Tibial nerve (tissue), 4 donors: Measurements from ENCODE around the gene EMILIN1. TPM values are rescaled to one million over a fixed set of nuclear protein-coding genes. Genes with fewer than 3 reads are reported as not detected.

ENCODE experiments used
- DNase-seq, 2 donors: peaks; one replicate each; pipeline ENCODE4 v3.0.0-alpha.2; 2019; ENCODE audit warnings: low spot score in 2 of 2
- H3K27ac ChIP-seq, 4 donors: fragments of 200-600 bp; sonication (generic) in 3 of 4; one replicate each; pipeline ENCODE4 v1.5.1; 2017 to 2019; ENCODE audit warnings: mild to moderate bottlenecking in 1 of 4
- H3K27me3 ChIP-seq, 2 donors: fragments of 200-600 bp; sonication (generic) in 1 of 2; one replicate each; pipeline versions ENCODE4 v1.5.1 to v1.6.0; 2017 to 2019
- H3K36me3 ChIP-seq, 3 donors: fragments of 200-600 bp; sonication (generic); one replicate each; pipeline ENCODE4 v1.5.1; 2018 to 2019
- H3K4me1 ChIP-seq, 4 donors: fragments of 200-600 bp; sonication (generic) in 3 of 4; one replicate each; pipeline ENCODE4 v1.5.1; 2017 to 2019
- H3K4me3 ChIP-seq, 4 donors: fragments of 200-600 bp; sonication (generic) in 3 of 4; one replicate each; pipeline ENCODE4 v1.5.1; 2017 to 2019; ENCODE audit warnings: mild to moderate bottlenecking in 1 of 4, moderate library complexity in 1 of 4
- H3K9me3 ChIP-seq, 4 donors: fragments of 200-600 bp; sonication (generic) in 3 of 4; one replicate each; pipeline ENCODE4 v1.5.1; 2017 to 2019
- CTCF ChIP-seq, 5 experiments: fragments of 200-600 bp in 3 of 5; fragments of 450-650 bp in 2 of 5; sonication (generic) in 3 of 5; IDR thresholded peaks; one replicate each; pipeline ENCODE4 v1.5.1; 2016 to 2019; ENCODE audit warnings: antibody characterized with exemption in 5 of 5, mild to moderate bottlenecking in 3 of 5, moderate library complexity in 2 of 5
- EP300 ChIP-seq, 2 donors: sonication (generic); formaldehyde crosslinking; IDR thresholded peaks; one replicate each; pipeline ENCODE4 v1.6.1; 2017; ENCODE audit warnings: antibody characterized with exemption in 2 of 2, mild to moderate bottlenecking in 1 of 2
- POLR2A ChIP-seq, 2 donors: fragments of 450-650 bp; IDR thresholded peaks; one replicate each; pipeline ENCODE4 v1.6.1; 2017; ENCODE audit warnings: antibody characterized with exemption in 2 of 2, mild to moderate bottlenecking in 2 of 2, moderate library complexity in 2 of 2
- WGBS, 2 donors: methylation state at CpG; one replicate each; pipeline ENCODE4 v1.1.5; 2018; 5-methylcytosine and 5-hydroxymethylcytosine counted together
- total RNA-seq, 4 donors: library from RNA; depleted of rRNA; stranded (reverse); fragments of >200 nt; gene quantifications; one replicate each; pipeline ENCODE4 v1.1.0, GENCODE V29; 2016

EMILIN1 gene
- total RNA-seq, 4 donors from 2014 or later, result 56.6 to 95.1 (median 70.1) TPM

- no peaks in the 10 kb centered on the region for H3K27me3 ChIP-seq
- DNase-seq, result no peak
- no peaks in the 10 kb centered on the region for H3K9me3 ChIP-seq
- TF ChIP-seq CTCF (IDR thresholded peaks at IDR 0.05) (no peak), POLR2A (IDR thresholded peaks at IDR 0.05) (no peak), EP300 (IDR thresholded peaks at IDR 0.05) (no peak)
- WGBS, 2 donors, result 88 to 90% methylated on average over 14 of the region's 14 CpGs
- H3K27ac ChIP-seq, result no peak overlapping the region
- peaks cover 0 to 5% (median 0%) of the 10 kb centered on the region in 3 donors for H3K36me3 ChIP-seq
- peak overlapping the region in 1 of 4 donors; percentile 2 for H3K4me3 ChIP-seq
- H3K4me1 ChIP-seq, result peaks cover 0 to 22% (median 14%) of the 10 kb centered on the region in 4 donors
These were observed 10.9 kb downstream of the EMILIN1 start for GRCh38 chr2:27089111-27089954.

- H3K36me3 ChIP-seq, result peaks cover 0 to 5% (median 0%) of the 10 kb centered on the region in 3 donors
- 65 to 71% methylated on average over 21 to 22 of the region's 25 CpGs for WGBS, 2 donors
- no peaks in the 10 kb centered on the region for H3K9me3 ChIP-seq
- H3K4me3 ChIP-seq, result no peak overlapping the region
- peaks cover 0 to 20% (median 7%) of the 10 kb centered on the region in 4 donors for H3K4me1 ChIP-seq
- no peak for DNase-seq
- H3K27me3 ChIP-seq, result no peaks in the 10 kb centered on the region
- no peak for TF ChIP-seq POLR2A (IDR thresholded peaks at IDR 0.05)
- no peak for TF ChIP-seq CTCF (IDR thresholded peaks at IDR 0.05)
- no peak overlapping the region for H3K27ac ChIP-seq
These were observed 13.6 kb downstream of the EMILIN1 start for GRCh38 chr2:27091746-27092695.

GRCh38 chr2:27092696-27093429 lies 14.4 kb downstream of the EMILIN1 start:
- no peak for TF ChIP-seq POLR2A (IDR thresholded peaks at IDR 0.05)
- TF ChIP-seq EP300 (IDR thresholded peaks at IDR 0.05), result no peak
- no peak for TF ChIP-seq CTCF (IDR thresholded peaks at IDR 0.05)
- WGBS, 2 donors, result 71 to 85% methylated on average over 4 to 9 of the region's 10 CpGs

GRCh38 chr2:27093430-27094352 lies 15.3 kb downstream of the EMILIN1 start:
- Histone ChIP-seq H3K27me3 (no peaks in the 10 kb centered on the region), H3K9me3 (no peaks in the 10 kb centered on the region), H3K27ac (peak overlapping the region in 1 of 4 donors; percentile 34), H3K4me3 (no peak overlapping the region), H3K36me3 (peaks cover 0 to 5% (median 0%) of the 10 kb centered on the region in 3 donors), H3K4me1 (peaks cover 0 to 12% (median 4%) of the 10 kb centered on the region in 4 donors)
- DNase-seq, result no peak
- WGBS, 2 donors, result 88 to 90% methylated on average over 5 to 6 of the region's 6 CpGs
- TF ChIP-seq EP300 (IDR thresholded peaks at IDR 0.05) (no peak), CTCF (IDR thresholded peaks at IDR 0.05) (no peak)

More at GRCh38 chr2:27092696-27093429, 14.4 kb downstream of the EMILIN1 start:
- DNase-seq, result no peak
- Histone ChIP-seq H3K4me1 (peaks cover 0 to 12% (median 4%) of the 10 kb centered on the region in 4 donors), H3K9me3 (no peaks in the 10 kb centered on the region), H3K36me3 (peaks cover 0 to 5% (median 0%) of the 10 kb centered on the region in 3 donors), H3K4me3 (no peak overlapping the region), H3K27ac (no peak overlapping the region), H3K27me3 (no peaks in the 10 kb centered on the region)
